Epithelial cell of proximal tubule (primary cell): Measurements from ENCODE around the gene COG7. TPM values are rescaled to one million over a fixed set of nuclear protein-coding genes. Genes with fewer than 3 reads are reported as not detected.

Experiments used
- DNase-seq: peaks from one replicate; pipeline ENCODE4 v3.0.0-alpha.2; 2011; ENCODE audit warnings: low read depth
- H3K4me3 ChIP-seq: 2 replicates; pipeline ENCODE4 v1.5.1; 2011; ENCODE audit warnings: low read depth, mild to moderate bottlenecking, low read length
- CTCF ChIP-seq: conservative IDR thresholded peaks from 2 replicates; pipeline ENCODE4 v1.5.1; 2012; ENCODE audit warnings: low read depth, mild to moderate bottlenecking, low read length
- total RNA-seq: library from RNA; depleted of rRNA; stranded (reverse); fragments of >200 nt; gene quantifications from 2 replicates; pipeline ENCODE4 v1.2.3, GENCODE V29; 2015

Gene COG7
- total RNA-seq, 1 donor from 2014 or later, result 9.9 TPM

DNA sequence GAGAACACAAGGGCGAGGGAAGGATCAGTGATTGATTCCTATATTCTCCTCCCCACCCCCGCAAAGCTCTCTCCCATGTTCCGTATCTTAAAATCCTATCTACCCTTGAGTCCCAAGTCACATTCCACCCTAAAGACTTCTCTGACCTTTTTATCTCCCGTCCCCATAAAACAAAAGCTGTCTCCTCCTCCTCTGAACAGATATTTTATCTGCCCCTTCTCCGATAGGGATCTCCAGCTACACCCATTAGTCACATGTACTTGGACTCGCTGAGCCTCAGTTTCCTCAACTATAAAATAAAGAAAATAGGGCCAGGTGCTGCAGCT, 44.5 kb upstream of the COG7 start:
- TF ChIP-seq CTCF, result no peak
- no peak overlapping the region for H3K4me3 ChIP-seq
- no peak for DNase-seq

- TF ChIP-seq CTCF, result no peak
- DNase-seq, result peak; percentile 70
- H3K4me3 ChIP-seq, result peak overlapping the region; percentile 22
These were observed 44.0 kb upstream of the COG7 start for GRCh38 chr16:23496821-23497542.

GRCh38 chr16:23495671-23496070, 42.7 kb upstream of the COG7 start:
- TF ChIP-seq CTCF, result no peak
- DNase-seq, result no peak
- no peak overlapping the region for H3K4me3 ChIP-seq

- no peak for DNase-seq
- TF ChIP-seq CTCF, result no peak
- H3K4me3 ChIP-seq, result no peak overlapping the region
These were observed 41.2 kb upstream of the COG7 start for GRCh38 chr16:23494188-23494587.

- no peak for TF ChIP-seq CTCF
- no peak for DNase-seq
- H3K4me3 ChIP-seq, result no peak overlapping the region
These were observed 38.8 kb upstream of the COG7 start for GRCh38 chr16:23491490-23492391.

- no peak for TF ChIP-seq CTCF
- DNase-seq, result no peak
- H3K4me3 ChIP-seq, result no peak overlapping the region
These were observed 33.5 kb upstream of the COG7 start for GRCh38 chr16:23486480-23486879.
